ENCODE data around the gene MYBPH. TPM values are rescaled to one million over a fixed set of nuclear protein-coding genes. Genes with fewer than 3 reads are reported as not detected.

The MYBPH gene
- total and polyA plus RNA-seq, 12 donors = 0.64 TPM; not detected in 11

- WGBS, 4 donors = 88 to 95% (median 92%) methylated on average over 7 to 9 of the region's 9 CpGs
- no peak for TF ChIP-seq POLR2A (IDR thresholded peaks at IDR 0.05)
- TF ChIP-seq, protein P1, sequence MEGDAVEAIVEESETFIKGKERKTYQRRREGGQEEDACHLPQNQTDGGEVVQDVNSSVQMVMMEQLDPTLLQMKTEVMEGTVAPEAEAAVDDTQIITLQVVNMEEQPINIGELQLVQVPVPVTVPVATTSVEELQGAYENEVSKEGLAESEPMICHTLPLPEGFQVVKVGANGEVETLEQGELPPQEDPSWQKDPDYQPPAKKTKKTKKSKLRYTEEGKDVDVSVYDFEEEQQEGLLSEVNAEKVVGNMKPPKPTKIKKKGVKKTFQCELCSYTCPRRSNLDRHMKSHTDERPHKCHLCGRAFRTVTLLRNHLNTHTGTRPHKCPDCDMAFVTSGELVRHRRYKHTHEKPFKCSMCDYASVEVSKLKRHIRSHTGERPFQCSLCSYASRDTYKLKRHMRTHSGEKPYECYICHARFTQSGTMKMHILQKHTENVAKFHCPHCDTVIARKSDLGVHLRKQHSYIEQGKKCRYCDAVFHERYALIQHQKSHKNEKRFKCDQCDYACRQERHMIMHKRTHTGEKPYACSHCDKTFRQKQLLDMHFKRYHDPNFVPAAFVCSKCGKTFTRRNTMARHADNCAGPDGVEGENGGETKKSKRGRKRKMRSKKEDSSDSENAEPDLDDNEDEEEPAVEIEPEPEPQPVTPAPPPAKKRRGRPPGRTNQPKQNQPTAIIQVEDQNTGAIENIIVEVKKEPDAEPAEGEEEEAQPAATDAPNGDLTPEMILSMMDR (IDR thresholded peaks at IDR 0.05) = no peak
- H3K9me3 ChIP-seq (replicated peaks in 1 of 3) = no peaks in the 10 kb centered on the region
- H3K27me3 ChIP-seq = no peaks in the 10 kb centered on the region
- H3K36me3 ChIP-seq (replicated peaks in 1 of 2) = no peaks in the 10 kb centered on the region
- H3K4me3 ChIP-seq = no peak overlapping the region
- H3K4me1 ChIP-seq (replicated peaks in 1 of 2) = peaks cover 4 to 14% of the 10 kb centered on the region in 2 donors
- intact Hi-C loops (cut with DNase I) = no loop called here
- DNase-seq = no peak
- H3K27ac ChIP-seq = no peak overlapping the region
Measured at GRCh38 chr1:203176273-203177035, 828 bp upstream of the MYBPH start.

GRCh38 chr1:203175827-203176241 is 208 bp upstream of the MYBPH start:
- DNase-seq = peak in 4 of 7 donors; percentile 35 to 64 (median 48)
- Histone ChIP-seq H3K4me3 (no peak overlapping the region), H3K27ac (no peak overlapping the region), H3K36me3 (replicated peaks in 1 of 2) (no peaks in the 10 kb centered on the region), H3K9me3 (replicated peaks in 1 of 3) (no peaks in the 10 kb centered on the region), H3K27me3 (no peaks in the 10 kb centered on the region), H3K4me1 (replicated peaks in 1 of 2) (peaks cover 4 to 14% of the 10 kb centered on the region in 2 donors)
- 67 to 75% (median 69%) methylated on average over 2 to 9 of the region's 9 CpGs for WGBS, 4 donors
- intact Hi-C loops (cut with DNase I) = no loop called here
- no peak for TF ChIP-seq POLR2A (IDR thresholded peaks at IDR 0.05)
- TF ChIP-seq, protein P1 (IDR thresholded peaks at IDR 0.05) = no peak

- no peaks in the 10 kb centered on the region for H3K27me3 ChIP-seq
- intact Hi-C loops (cut with DNase I) = loop anchor here in 1 of 2 donors (5.0 kb wide), 1 partner anchor 57 kb away; no protein-coding TSS in a partner anchor
- WGBS, 4 donors = 85 to 94% (median 86%) methylated on average over 5 to 12 of the region's 12 CpGs
- no peak overlapping the region for H3K27ac ChIP-seq
- no peak for DNase-seq
- H3K9me3 ChIP-seq (replicated peaks in 1 of 3) = no peaks in the 10 kb centered on the region
- peaks cover 4 to 14% of the 10 kb centered on the region in 2 donors for H3K4me1 ChIP-seq (replicated peaks in 1 of 2)
- H3K4me3 ChIP-seq = no peak overlapping the region
- no peaks in the 10 kb centered on the region for H3K36me3 ChIP-seq (replicated peaks in 1 of 2)
- no peak for TF ChIP-seq POLR2A (IDR thresholded peaks at IDR 0.05)
- TF ChIP-seq, protein P1 (IDR thresholded peaks at IDR 0.05) = no peak
Measured at GRCh38 chr1:203174324-203174985, 1.2 kb downstream of the MYBPH start.

DNA sequence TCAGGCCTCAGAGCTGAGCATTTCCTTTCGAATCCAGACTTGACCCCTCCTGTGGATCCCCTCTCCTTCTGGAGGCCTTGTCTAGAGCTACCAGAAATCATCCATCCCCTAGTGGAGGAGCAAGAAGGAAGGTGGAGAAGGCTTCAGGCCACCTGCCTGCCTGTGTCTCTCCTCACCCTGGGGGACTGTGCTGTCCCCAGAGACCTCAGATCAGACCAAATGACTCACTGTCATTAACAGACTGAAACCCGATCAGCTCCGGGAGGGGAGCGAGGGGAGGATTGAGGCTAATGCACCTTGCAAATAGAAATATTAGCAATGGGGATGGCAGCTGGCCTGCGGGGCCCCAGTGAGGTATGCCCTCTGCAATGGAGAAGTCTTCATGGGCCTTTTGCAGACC is 2.1 kb downstream of the MYBPH start:
- 73 to 90% (median 83%) methylated on average over 4 to 5 of the region's 5 CpGs for WGBS, 4 donors
- peaks cover 4 to 14% of the 10 kb centered on the region in 2 donors for H3K4me1 ChIP-seq (replicated peaks in 1 of 2)
- intact Hi-C loops (cut with DNase I) = loop anchor here in 1 of 2 donors (5.0 kb wide), 1 partner anchor 56 kb away; no protein-coding TSS in a partner anchor
- TF ChIP-seq POLR2A (IDR thresholded peaks at IDR 0.05) = no peak
- TF ChIP-seq, protein P1 (IDR thresholded peaks at IDR 0.05) = no peak
- H3K36me3 ChIP-seq (replicated peaks in 1 of 2) = no peaks in the 10 kb centered on the region
- no peak overlapping the region for H3K4me3 ChIP-seq
- H3K9me3 ChIP-seq (replicated peaks in 1 of 3) = no peaks in the 10 kb centered on the region
- no peaks in the 10 kb centered on the region for H3K27me3 ChIP-seq
- H3K27ac ChIP-seq = no peak overlapping the region
- no peak for DNase-seq

Data from adrenal gland (tissue), 12 donors.